ENCODE data around the gene UBA52.

The UBA52 gene

DNA sequence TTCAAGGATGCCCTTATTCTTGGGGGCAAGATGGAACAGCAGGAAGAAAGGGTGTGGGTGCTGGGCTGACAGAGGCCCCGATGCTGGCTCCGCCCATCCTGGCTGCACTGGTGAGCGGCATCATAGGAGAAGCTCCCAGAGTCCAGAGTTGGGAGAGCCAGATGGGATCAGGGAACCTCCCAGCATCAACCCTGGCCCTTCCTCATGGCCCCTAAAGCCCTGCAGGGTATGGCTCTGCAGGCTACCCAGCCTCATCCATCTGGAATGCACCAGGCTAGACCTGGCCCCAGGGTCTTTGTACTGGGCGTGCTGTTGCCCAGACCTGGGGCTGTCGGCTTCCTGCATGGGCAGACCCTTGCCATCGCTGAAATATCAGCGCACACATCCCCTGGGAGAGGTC lies 41.9 kb upstream of the UBA52 start:
- no peak for TF ChIP-seq NFRKB (IDR thresholded peaks at IDR 0.05)
- TF ChIP-seq ZNF384 (IDR thresholded peaks at IDR 0.05), result no peak
- no peak for TF ChIP-seq L3MBTL2 (conservative IDR thresholded peaks at IDR 0.05)
- no peak for TF ChIP-seq FOXK2 (IDR thresholded peaks at IDR 0.05)
- TF ChIP-seq, protein P1, sequence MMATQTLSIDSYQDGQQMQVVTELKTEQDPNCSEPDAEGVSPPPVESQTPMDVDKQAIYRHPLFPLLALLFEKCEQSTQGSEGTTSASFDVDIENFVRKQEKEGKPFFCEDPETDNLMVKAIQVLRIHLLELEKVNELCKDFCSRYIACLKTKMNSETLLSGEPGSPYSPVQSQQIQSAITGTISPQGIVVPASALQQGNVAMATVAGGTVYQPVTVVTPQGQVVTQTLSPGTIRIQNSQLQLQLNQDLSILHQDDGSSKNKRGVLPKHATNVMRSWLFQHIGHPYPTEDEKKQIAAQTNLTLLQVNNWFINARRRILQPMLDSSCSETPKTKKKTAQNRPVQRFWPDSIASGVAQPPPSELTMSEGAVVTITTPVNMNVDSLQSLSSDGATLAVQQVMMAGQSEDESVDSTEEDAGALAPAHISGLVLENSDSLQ (IDR thresholded peaks at IDR 0.05), result no peak
- no peak for TF ChIP-seq ELF4 (IDR thresholded peaks at IDR 0.05)
- TF ChIP-seq FOXA1 (IDR thresholded peaks at IDR 0.05), result no peak
- TF ChIP-seq TARDBP (IDR thresholded peaks at IDR 0.05), result no peak
- POLR2A ChIA-PET, result interaction anchor here (1.0 kb wide), 1 partner anchor 60 kb away, joined by 3 read pairs; no protein-coding TSS in a partner anchor
- DNase-seq (ENCODE audit: extremely low spot score), result no peak
- CTCF ChIA-PET, result no interaction called here

DNA sequence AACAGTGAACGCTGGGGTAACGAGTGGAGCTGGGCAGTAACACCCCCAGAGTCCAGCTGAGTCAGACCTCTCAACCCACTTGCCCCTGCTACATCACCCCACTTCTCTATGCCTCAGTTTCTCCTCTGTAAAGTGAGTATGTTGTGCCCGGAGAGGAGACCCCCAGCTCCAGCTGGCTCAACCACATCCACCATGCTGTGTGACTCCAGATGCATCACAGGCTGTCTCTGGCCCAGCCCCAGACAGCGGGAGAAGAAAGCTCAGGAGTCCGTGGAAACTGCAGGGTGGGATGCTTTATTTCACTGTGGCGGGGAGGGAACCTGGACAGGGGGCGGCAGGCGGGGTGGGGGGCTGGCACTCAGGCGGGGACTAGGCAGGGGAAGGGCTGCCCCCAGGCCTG lies 40.2 kb upstream of the UBA52 start:
- CTCF ChIA-PET, result no interaction called here

DNA sequence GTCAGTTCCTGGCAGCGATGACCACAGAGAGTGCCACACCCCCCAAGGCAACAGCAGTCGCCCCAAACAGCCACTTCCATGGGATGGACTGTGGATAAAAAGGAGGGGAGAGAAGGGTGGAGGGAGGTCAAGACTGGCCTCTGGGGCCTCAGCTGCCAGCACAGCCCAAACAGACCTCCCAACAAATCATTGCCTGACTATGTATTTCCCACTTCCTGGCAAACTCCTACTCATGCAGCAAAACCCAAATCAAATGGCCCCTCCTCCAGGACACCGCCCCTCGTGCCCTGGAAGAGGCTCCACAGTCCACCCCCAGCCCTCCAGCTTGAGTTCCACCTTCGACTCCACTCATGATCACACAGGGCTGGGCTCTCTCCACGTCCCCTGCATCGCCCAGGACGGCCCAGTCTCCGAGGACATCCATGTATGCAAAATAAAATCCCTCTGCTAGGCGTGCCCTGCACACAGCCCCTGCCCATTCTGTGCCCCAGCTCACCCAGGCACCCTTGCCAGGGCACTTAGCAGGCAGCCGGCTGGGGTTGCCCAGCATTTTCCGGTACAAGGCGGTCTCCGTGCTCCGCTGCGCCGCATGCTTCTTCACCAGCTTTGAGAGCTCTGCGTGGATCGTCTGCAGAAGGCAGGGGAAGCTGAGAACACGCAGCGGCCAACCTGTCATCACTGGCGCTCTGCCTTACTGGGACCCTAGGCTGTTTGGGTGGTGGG lies 39.3 kb upstream of the UBA52 start:
- TF ChIP-seq CTBP1 (IDR thresholded peaks at IDR 0.05; ENCODE audit: borderline replicate concordance) (no peak), FOXA1 (IDR thresholded peaks at IDR 0.05) (no peak)
- DNase-seq (ENCODE audit: extremely low spot score), result no peak
- ChIA-PET POLR2A (interaction anchor here (0.6 to 1.3 kb wide), 2 partner anchors 10 to 144 kb away, joined by 4 read pairs; partner anchors contain the start of gene ELL), CTCF (no interaction called here)

More for the DNA sequence above, 40.2 kb upstream of the UBA52 start:
- POLR2A ChIA-PET, result interaction anchor here (0.6 to 1.3 kb wide), 2 partner anchors 9 to 144 kb away, joined by 4 read pairs; partner anchors contain the start of gene ELL
- TF ChIP-seq, protein P1 (IDR thresholded peaks at IDR 0.05), result no peak
- TF ChIP-seq SUZ12 (IDR thresholded peaks at IDR 0.05) (no peak), FOXM1 (IDR thresholded peaks at IDR 0.05; ENCODE audit: borderline replicate concordance) (no peak), LEF1 (IDR thresholded peaks at IDR 0.05; ENCODE audit: borderline replicate concordance) (no peak)
- DNase-seq (ENCODE audit: extremely low spot score), result no peak

DNA sequence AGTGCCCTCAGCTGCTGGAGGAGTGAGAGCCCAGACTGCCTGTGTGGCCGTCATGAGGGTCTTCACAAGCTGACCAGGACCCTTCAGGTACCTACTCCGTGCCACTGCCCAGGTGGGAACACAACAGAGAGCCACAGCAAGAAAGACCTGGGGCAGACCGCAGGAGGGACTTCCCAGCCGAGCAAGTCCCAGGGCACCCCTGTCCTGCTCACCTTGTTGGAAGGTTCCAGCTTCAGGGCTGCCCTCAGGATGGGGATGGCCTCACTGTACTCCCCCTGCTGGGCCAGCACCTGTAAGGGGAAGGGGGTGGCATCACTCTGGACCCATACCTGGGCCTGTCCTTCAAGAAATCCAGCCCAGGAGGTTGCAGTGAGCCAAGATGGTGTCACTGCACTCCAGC lies 38.6 kb upstream of the UBA52 start:
- DNase-seq (ENCODE audit: extremely low spot score), result no peak
- POLR2A ChIA-PET, result no interaction called here
- CTCF ChIA-PET, result no interaction called here

DNA sequence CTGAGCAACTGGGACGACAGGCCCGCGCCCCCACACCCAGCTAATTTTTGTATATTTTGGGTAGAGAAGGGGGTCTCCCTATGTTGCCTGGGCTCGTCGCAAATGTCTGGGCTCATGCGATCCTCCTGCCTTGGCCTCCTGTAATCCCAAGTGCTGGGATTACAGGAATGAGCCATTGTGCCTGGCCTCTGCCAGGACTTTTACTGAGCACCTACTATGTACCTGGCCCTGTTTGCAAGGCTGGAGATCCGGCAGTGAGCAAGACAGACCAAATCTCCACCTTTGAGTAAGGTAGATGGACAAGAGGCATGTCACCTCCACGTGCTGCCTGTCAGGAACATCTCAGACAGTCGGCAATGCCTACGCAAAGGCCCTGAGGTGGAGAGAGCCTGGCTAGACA lies 35.2 kb upstream of the UBA52 start:
- ChIA-PET CTCF (no interaction called here), POLR2A (interaction anchor here (1.1 kb wide), 1 partner anchor 21 kb away, joined by 3 read pairs; no protein-coding TSS in a partner anchor)
- no peak for DNase-seq (ENCODE audit: extremely low spot score)
- no peak for TF ChIP-seq HDGF (IDR thresholded peaks at IDR 0.05; ENCODE audit: borderline replicate concordance)
- no peak for TF ChIP-seq ZNF384 (IDR thresholded peaks at IDR 0.05)
- no peak for TF ChIP-seq LEF1 (IDR thresholded peaks at IDR 0.05; ENCODE audit: borderline replicate concordance)
- no peak for TF ChIP-seq L3MBTL2 (conservative IDR thresholded peaks at IDR 0.05)
- no peak for TF ChIP-seq BHLHE40 (IDR thresholded peaks at IDR 0.05; ENCODE audit: borderline replicate concordance)
- no peak for TF ChIP-seq ELF4 (IDR thresholded peaks at IDR 0.05)
- TF ChIP-seq NFRKB (IDR thresholded peaks at IDR 0.05), result no peak
- TF ChIP-seq FOXM1 (IDR thresholded peaks at IDR 0.05; ENCODE audit: borderline replicate concordance), result no peak
- no peak for TF ChIP-seq SUZ12 (IDR thresholded peaks at IDR 0.05)

More for the DNA sequence above, 38.6 kb upstream of the UBA52 start:
- TF ChIP-seq FOXK2 (IDR thresholded peaks at IDR 0.05) (no peak), L3MBTL2 (conservative IDR thresholded peaks at IDR 0.05) (no peak), ELF4 (IDR thresholded peaks at IDR 0.05) (no peak), NFRKB (IDR thresholded peaks at IDR 0.05) (no peak), HDGF (IDR thresholded peaks at IDR 0.05; ENCODE audit: borderline replicate concordance) (no peak), FOXA1 (IDR thresholded peaks at IDR 0.05) (no peak), SP1 (IDR thresholded peaks at IDR 0.05) (no peak), LEF1 (IDR thresholded peaks at IDR 0.05; ENCODE audit: borderline replicate concordance) (no peak), TARDBP (IDR thresholded peaks at IDR 0.05) (no peak), CTBP1 (IDR thresholded peaks at IDR 0.05; ENCODE audit: borderline replicate concordance) (no peak), BHLHE40 (IDR thresholded peaks at IDR 0.05; ENCODE audit: borderline replicate concordance) (no peak), ARNT (IDR thresholded peaks at IDR 0.05) (no peak), SUZ12 (IDR thresholded peaks at IDR 0.05) (no peak), FOXM1 (IDR thresholded peaks at IDR 0.05; ENCODE audit: borderline replicate concordance) (no peak), ZNF384 (IDR thresholded peaks at IDR 0.05) (no peak)
- TF ChIP-seq, protein P1 (IDR thresholded peaks at IDR 0.05), result no peak

DNA sequence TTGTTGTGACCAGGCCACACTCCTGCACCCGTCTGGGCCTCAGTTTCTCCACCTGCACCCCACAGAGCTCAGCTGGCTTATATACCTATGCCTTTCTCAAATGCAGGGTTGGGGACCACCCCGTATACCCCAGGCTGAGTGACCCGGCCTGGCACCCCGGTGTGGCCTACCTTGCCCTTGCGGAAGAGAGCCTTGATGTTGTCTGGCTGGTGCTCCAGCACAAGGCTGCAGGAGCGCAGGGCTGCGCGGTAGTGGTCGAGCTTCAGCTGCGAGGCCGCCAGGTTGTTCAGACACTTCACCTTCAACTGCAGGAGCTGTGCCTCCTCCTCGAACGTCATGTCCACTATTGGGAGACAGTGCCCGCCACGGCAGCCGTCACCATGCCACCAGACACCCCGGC lies 34.2 kb upstream of the UBA52 start:
- POLR2A ChIA-PET, result no interaction called here
- no peak for DNase-seq (ENCODE audit: extremely low spot score)
- CTCF ChIA-PET, result no interaction called here
- TF ChIP-seq NFRKB (IDR thresholded peaks at IDR 0.05) (no peak), CTBP1 (IDR thresholded peaks at IDR 0.05; ENCODE audit: borderline replicate concordance) (no peak), ELF4 (IDR thresholded peaks at IDR 0.05) (no peak), L3MBTL2 (conservative IDR thresholded peaks at IDR 0.05) (no peak), LEF1 (IDR thresholded peaks at IDR 0.05; ENCODE audit: borderline replicate concordance) (no peak), BHLHE40 (IDR thresholded peaks at IDR 0.05; ENCODE audit: borderline replicate concordance) (no peak), ARNT (IDR thresholded peaks at IDR 0.05) (no peak), FOXK2 (IDR thresholded peaks at IDR 0.05) (no peak), FOXA1 (IDR thresholded peaks at IDR 0.05) (no peak), HDGF (IDR thresholded peaks at IDR 0.05; ENCODE audit: borderline replicate concordance) (no peak), SP1 (IDR thresholded peaks at IDR 0.05) (no peak), TARDBP (IDR thresholded peaks at IDR 0.05) (no peak), ZNF384 (IDR thresholded peaks at IDR 0.05) (no peak), FOXM1 (IDR thresholded peaks at IDR 0.05; ENCODE audit: borderline replicate concordance) (no peak), SUZ12 (IDR thresholded peaks at IDR 0.05) (no peak)
- TF ChIP-seq, protein P1 (IDR thresholded peaks at IDR 0.05), result no peak

Data from HEK293T (cell line).